ENCODE data around the gene STAM.
"Not testable (repeated sequence)": the region's sequence is repeated elsewhere in the genome, so short reads cannot be mapped to it uniquely, and the experiment has no call there.

STAM gene

DNA sequence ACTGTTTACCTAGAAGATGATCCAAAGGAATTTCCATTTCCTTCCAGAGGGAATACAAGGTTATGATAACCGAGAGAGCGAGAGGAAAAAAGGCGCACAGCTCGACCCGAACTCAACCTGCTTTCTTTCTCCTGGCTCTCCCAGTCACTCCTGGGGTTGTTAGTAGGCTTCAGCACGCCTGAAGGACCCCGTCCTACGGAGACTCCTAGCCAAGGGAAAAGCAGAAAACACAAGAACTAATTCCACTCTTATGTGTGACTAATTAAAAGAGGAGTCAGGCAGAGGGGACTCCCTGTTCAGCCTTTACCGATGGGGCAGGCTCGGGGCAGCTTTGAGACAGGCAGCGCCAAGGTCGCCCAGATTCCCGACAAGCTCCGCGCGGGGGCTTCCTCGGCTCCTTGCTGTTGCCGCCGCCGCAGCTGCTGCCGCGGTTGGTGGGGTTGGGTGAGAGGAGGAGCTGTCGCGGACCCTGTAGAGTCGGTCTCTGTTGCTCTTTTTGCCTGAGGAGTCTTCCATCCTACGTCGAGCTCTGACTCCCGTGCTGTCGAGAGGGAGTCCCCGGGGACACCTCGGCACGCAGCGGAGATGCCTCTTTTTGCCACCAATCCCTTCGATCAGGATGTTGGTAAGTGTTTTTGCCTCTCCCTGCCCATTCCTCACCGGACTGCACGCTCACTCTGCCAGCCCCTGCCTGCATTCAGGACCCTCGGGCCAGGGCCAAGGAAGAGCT is at the start of gene STAM:
Gene STAM, plus strand, starts transcription at position 397 of the 730 bp plus-strand sequence. Its CDS starts 189 bp downstream, at position 586.
- in situ Hi-C loops (cut with MboI; ENCODE audit: low pct_unique_long_range_greater_than_20kb, low sequenced_read_pairs) = no loop called here
- peak; percentile 97 for DNase-seq

DNA sequence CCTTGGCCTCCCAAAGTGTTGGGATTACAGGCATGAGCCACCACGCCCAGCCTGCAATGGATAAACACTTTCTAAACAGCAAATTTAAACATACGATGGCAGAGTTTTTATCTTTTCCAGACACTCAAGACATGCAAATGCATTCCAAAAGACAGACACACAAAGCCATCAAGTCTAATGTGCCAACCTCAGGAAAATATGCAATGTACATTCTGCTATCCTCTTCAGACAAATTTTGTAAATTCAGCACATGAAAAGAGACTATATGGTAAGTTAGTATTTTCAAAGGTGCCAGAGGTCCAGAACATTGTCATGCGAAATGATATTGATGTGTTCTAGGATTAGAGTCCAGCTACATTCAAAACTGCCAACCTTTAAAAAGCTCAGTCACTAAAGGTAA is 46.6 kb upstream of the STAM start:
- no peak for DNase-seq
- in situ Hi-C loops (cut with MboI; ENCODE audit: low pct_unique_long_range_greater_than_20kb, low sequenced_read_pairs) = no loop called here

DNA sequence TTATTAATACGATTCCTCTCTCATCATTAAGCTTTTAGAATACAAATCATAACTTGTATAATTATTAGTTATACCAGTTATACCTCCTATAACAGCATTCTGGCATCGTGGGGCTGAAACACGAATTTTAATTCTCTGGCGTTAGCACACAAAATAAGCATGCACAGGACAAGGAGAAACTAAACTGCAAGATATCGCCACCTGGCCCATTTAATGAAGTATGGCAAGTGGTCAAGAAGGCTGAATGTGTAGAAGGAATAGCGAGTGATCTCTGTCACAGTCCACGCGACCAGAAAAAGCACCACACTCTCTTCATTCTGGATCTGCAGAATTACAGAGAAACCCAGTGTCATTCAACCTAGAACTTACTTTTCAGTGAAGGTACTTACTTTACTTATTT is 44.9 kb upstream of the STAM start:
- peak; percentile 51 for DNase-seq
- in situ Hi-C loops (cut with MboI; ENCODE audit: low pct_unique_long_range_greater_than_20kb, low sequenced_read_pairs) = no loop called here

DNA sequence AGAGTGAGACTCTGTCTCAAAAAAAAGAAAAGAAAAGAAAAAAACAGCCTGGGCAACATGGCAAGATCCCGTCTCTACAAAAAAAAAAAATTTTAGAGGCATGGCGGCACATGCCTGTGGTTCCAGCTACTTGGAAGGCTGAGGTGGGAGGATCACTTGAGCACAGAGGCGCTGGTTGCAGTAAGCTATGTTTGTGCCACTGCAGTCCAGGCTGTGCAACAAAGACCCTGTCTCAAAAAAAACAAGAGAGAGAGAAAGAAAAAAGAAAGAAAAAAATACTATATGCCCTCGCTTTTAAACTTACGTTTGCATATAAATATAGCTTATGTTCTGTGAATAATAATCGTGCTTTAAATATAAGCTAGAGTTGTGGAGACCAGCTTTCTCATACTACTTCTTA is 38.0 kb upstream of the STAM start:
- in situ Hi-C loops (cut with MboI; ENCODE audit: low pct_unique_long_range_greater_than_20kb, low sequenced_read_pairs) = loop anchor here (25.0 kb wide), 2 partner anchors 256 to 631 kb away; no protein-coding TSS in a partner anchor
- DNase-seq = no peak

DNA sequence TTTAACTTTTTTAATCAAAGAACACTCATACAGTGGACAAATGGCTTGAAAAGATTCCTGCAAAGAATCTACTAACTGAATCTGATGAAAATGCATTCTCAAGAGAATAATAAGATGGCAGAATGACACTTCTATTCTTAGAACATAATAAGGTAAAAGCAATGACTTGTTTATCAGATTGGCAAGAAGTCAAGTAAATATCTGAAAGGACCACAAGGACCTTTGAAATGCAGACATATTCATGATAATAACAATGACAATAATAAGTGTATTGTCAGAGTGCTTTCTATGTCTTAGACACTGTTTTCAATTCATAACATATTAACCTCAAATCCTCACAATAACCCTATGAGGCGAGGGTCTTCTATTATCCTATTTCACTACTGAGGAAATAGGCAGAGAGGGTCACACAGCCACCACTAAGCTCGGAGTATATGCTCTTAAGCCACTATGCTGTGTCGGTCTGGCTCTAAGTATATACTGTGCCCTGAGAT is 37.4 kb upstream of the STAM start:
- in situ Hi-C loops (cut with MboI; ENCODE audit: low pct_unique_long_range_greater_than_20kb, low sequenced_read_pairs) = loop anchor here (25.0 kb wide), 2 partner anchors 256 to 631 kb away; no protein-coding TSS in a partner anchor
- no peak for DNase-seq

DNA sequence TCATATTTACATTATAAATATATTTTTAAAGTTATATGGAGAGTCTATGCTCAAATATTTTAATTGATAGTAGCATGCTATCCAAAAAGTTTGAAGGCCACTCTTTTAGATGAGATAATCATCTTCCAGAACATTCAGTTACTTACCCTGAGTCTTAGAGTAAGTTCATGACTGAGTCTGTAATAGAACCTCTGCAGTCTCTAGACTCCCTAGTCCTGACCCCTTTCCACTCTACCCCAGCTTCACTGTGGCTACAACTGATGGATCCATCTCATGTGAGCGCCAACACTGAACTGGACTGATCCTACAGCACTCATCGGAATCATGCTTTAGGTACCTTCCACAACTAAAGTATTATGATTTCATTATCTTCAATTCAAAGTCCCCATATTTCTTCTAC is 36.9 kb upstream of the STAM start:
- in situ Hi-C loops (cut with MboI; ENCODE audit: low pct_unique_long_range_greater_than_20kb, low sequenced_read_pairs) = loop anchor here (25.0 kb wide), 2 partner anchors 255 to 630 kb away; no protein-coding TSS in a partner anchor
- no peak for DNase-seq

DNA sequence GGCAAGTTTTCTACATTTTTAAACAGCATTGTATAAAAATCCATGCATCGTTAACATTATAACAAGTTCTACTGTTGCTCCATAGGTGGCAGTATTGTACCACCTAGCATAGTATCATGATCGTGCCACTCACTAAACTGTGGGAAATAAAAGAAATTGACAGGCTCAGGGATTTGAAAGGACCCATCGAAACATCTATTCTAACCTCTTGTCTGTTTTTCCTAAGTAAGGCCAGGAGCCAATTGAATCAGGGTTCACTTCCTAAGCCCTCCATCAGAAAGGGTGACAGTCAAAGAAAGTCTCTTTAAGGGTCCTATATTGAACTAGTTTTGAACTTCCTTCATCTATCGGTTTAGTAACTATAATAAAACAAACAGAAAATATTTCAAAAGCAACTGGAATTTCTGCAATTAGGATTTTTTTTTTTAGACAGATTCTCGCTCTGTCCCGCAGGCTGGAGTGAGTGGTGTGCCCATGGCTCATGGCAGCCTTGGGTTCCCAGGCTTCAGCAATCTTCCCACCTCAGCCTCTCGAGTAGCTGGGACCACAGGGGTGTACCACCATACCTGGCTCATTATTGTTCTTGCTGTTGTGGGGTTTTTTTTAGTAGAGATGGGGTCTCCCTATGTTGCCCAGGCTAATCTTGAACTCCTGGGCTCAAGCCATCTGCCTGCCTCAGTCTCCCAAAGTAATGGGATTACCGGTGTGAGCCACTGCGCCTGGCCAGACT is 36.2 kb upstream of the STAM start:
- in situ Hi-C loops (cut with MboI; ENCODE audit: low pct_unique_long_range_greater_than_20kb, low sequenced_read_pairs) = loop anchor here (25.0 kb wide), 2 partner anchors 255 to 630 kb away; no protein-coding TSS in a partner anchor

DNA sequence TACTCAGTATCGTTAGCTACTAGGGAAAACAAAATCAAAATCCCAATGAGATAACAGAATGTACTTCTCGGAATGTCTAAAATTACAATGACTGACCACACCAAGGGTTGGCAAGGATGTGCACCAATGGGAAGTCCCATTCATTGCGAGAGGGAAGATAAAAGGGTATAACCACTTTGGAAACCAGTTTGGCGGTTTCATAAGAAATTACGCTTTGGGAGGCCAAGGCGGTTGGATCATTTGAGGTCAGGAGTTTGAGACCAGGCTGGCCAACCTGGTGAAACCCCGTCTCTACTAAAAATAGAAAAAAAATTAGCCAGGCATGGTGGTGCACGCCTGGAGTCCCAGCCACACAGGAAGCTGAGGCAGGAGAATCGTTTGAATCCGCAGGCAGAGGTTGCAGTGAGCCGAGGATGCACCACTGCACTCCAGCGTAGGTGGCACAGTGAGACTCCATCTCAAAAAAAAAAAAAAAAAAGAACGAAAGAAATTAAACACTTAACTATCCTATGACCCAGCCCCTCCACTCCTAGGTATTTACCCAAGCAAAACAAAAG is 34.4 kb upstream of the STAM start:
- in situ Hi-C loops (cut with MboI; ENCODE audit: low pct_unique_long_range_greater_than_20kb, low sequenced_read_pairs) = loop anchor here (25.0 kb wide), 2 partner anchors 253 to 628 kb away; no protein-coding TSS in a partner anchor

More for the DNA sequence above, 36.2 kb upstream of the STAM start:
- DNase-seq = peak; percentile 54

DNA sequence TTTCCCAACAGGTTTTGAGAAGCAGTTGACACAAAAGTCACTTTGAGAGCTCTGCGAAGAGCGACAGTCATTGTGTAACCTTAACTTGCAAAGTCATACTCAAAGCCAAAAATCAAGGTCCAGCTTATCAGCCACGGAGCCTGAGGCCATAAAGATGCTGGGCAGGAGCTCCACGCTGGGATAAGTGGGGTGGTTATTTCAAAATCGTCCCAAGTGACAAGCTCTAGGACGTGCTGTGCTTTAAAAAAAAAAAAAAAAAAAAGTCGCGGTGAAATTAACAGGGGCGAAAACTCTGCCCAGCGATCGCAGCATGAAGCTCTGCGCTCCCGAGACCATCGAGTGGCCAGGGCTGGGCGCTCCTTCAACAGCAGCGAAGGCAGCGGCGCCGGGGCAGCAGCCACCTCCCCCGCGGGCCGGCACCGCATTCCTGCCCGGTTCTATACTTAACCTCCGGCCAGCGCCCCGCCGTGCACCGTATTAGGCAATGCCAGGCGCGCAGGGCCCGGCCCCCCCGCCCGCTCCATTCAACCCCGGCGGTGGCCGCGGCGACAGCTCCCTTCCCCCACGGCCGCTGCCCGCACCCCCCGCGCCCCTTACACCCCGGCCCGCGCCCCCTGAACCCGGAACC is 27.4 kb upstream of the STAM start:
- DNase-seq = peak; percentile 70
- in situ Hi-C loops (cut with MboI; ENCODE audit: low pct_unique_long_range_greater_than_20kb, low sequenced_read_pairs) = loop anchor here (25.0 kb wide), 2 partner anchors 246 to 621 kb away; no protein-coding TSS in a partner anchor

More for the DNA sequence above, 34.4 kb upstream of the STAM start:
- DNase-seq = no peak

DNA sequence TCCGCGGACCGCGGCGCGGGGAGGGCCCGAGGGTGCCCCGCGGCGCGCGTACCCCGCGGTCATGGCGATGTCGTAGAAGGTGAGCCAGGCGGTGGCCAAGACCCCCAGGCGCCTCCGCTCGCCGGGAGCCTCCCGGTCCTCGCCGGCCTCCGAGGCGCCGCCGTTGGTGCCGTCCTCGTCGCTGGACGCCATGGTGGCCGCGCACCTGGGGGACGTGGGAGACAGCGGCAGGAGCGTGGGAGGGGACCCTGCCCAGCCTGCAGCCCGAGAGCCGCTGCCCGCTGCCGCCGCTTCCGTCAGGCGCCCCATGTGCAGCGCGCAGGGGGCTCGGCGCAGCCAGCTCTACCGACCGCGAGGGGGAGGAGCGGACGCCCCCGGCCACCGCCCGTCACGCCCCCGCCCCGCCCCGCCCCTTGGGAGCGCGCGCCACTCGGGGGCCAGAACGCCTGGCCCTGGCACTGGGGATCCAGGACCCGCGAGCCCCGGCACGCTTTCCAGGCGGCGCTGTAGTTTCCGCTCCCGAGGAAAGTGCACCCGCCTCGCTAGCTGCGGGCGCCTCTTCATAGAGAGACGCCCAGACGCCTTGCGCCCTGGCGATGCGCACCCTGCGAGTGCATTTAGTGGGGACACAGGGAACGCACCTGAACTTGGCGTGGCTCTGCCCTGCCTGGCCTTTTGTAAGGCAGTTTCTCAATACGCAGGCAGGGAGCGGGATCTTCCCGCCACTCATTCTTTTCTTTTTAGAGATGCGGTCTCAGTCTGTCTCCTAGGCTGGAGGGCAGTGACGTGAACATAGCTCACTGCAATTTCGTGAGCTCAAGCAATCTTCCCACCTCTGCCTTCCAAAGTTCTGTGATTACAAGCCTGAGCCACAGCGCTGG is 26.7 kb upstream of the STAM start, which contains the start of gene HACD1:
Gene HACD1, minus strand, starts transcription at position 344 of the 881 bp plus-strand sequence. Its CDS starts 35 bp downstream, at position 309.
- in situ Hi-C loops (cut with MboI; ENCODE audit: low pct_unique_long_range_greater_than_20kb, low sequenced_read_pairs) = loop anchor here (25.0 kb wide), 2 partner anchors 245 to 620 kb away; no protein-coding TSS in a partner anchor
- peak; percentile 86 for DNase-seq

DNA sequence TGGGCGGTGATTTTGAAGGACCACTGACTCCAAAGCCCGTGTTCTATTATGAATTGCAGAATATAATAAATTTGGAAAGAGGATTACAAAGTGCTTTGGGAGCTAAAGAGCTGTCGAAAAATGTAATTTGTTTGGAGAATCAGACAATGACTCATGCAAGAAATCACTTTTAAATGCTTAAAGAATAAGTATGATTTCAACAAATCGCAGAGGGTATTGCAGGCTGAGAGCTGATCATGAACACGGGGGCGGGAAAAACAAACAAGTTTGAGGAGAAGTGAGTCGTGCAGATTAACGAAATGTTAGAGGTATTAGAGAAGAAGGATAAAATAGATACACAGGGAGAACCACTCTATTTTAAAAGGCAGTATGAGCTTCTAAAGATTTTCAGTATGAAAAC is 21.9 kb upstream of the STAM start:
- no peak for DNase-seq
- in situ Hi-C loops (cut with MboI; ENCODE audit: low pct_unique_long_range_greater_than_20kb, low sequenced_read_pairs) = loop anchor here (25.0 kb wide), 2 partner anchors 240 to 615 kb away; no protein-coding TSS in a partner anchor

DNA sequence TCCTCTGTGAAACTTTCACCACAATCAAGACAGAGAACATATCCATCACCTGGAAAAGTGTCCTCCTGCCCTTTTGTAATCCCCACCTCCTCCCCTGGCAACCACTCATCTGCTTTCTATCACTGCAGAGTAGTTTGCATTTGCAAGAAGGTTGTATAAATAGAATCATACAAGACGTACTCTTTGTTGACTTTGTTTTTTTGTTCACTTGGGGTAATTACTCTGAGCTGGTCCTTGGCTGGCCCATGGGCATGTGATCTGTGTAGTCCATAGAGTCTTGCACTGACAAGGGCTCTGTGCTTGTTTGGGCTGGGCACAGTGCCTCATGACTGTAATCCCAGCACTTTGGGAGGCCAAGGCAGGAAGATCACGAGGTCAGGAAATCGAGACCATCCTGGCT is 19.0 kb upstream of the STAM start:
- DNase-seq = no peak
- in situ Hi-C loops (cut with MboI; ENCODE audit: low pct_unique_long_range_greater_than_20kb, low sequenced_read_pairs) = loop anchor here (25.0 kb wide), 2 partner anchors 237 to 612 kb away; no protein-coding TSS in a partner anchor

DNA sequence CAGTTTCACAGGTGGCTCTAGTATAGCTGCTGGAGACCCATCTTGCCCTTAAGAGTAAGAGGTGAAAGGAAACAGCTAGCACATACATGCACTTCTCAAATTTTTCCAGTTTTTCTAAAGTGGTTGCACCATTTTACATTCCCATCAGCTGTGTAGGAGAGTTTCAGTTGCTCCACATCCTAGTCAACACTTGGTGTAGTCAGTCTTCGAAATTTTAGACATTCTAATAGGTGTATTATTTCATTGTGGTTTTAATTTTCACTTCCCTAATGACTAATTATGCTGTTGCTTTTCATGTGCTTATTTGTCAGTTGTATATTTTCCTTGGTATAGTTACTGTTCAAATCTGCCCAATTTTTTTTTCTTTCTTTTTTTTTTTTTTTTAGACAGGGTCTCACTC is 17.3 kb upstream of the STAM start:
- in situ Hi-C loops (cut with MboI; ENCODE audit: low pct_unique_long_range_greater_than_20kb, low sequenced_read_pairs) = no loop called here
- DNase-seq = no peak

DNA sequence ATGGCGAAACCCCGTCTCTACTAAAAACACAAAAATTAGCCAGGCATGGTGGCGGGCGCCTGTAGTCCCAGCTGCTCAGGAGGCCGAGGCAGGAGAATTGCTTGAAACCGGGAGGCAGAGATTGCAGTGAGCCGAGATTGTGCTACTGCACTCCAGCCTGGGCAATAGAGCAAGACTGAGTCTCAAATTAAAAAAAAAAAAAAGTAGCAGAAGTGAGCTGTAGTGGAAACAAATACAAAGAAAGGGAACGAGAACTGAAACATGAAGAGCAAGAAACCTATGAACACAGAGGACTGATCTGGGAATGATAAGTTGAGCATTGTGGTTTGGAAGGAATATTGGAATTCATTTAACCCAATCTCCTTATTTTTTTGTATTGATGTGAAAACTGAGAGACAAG is 11.4 kb upstream of the STAM start:
- in situ Hi-C loops (cut with MboI; ENCODE audit: low pct_unique_long_range_greater_than_20kb, low sequenced_read_pairs) = not testable (repeated sequence)

DNA sequence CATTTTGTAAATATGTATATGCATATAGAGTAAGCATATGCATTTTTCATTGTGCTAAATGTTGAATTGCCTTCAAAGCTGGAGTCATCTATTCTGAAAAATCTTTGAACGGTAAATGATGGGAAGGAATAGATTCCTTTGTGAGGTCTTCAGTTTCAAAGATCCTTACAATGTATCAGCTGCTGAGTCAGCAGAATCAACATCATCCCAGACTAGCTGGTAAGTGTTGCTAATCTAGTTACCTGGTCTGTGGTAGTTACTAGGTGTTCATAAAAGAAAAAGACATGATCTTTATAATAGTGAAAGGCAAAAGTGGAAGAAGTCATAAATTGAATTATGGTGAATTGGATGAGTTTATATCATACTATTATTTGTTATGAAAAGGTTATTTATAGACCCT is 10.6 kb upstream of the STAM start:
- in situ Hi-C loops (cut with MboI; ENCODE audit: low pct_unique_long_range_greater_than_20kb, low sequenced_read_pairs) = no loop called here
- no peak for DNase-seq

More for the DNA sequence above, 11.4 kb upstream of the STAM start:
- not testable (repeated sequence) for DNase-seq

DNA sequence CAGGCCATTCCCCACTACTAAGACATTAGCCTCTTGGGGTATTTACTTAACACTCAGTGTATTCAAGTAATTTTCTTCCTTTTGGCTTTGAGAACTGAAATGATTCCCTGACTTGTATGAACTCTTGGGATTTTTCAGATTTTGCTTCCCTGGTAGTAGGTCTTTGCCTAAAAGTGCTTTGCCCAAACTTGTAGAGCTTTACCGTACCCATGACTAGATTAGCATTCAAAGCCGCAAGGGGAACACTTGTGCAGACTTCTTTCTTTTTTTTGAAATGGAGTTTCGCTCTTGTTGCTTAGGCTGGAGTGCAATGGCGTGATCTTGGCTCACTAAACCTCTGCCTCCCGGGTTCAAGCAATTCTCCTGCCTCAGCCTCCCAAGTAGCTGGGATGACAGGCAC is 6.1 kb upstream of the STAM start:
- DNase-seq = no peak
- in situ Hi-C loops (cut with MboI; ENCODE audit: low pct_unique_long_range_greater_than_20kb, low sequenced_read_pairs) = no loop called here

DNA sequence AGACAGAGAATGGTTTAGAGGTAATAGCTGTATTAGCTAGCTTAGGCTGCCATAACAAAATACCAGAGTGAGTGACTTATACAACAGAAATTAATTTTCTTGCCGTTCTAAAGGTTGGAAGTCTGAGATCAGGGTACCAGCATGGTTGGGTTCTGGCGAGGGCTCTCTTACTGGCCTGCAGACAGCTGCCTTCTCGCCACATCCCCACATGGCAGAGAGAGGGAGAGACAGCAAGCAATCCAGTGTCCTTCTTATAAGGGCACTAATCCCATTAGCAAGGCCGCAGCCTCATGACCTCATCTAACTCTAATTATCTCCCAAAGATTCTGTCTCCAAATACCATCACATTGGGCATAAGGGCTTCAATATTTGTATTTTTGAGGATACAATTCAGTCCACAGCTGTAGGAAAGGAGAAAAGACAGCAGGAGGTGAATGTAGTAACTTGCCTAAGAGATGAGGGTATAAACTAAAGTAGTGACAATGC is 3.6 kb upstream of the STAM start:
- in situ Hi-C loops (cut with MboI; ENCODE audit: low pct_unique_long_range_greater_than_20kb, low sequenced_read_pairs) = no loop called here
- DNase-seq = no peak

DNA sequence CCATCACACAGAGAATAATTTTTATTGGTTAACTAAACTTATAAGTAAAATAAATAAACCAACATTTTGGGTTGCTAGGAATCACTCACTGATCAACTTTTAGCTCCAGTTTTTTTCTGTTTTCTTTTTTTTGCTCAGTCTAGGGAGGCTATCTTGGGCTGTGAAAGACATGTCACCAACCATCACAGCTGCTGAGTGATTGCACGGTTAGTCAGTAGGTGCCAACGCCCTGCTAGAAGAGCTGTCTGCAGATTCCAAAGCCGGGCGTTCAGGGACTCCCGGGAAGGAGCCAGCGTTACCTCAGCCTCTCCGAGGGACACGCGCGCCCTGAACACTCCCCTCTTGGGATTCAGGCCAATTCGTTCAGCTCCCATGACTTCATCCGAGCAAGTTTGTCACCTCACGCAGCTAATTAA is 604 bp upstream of the STAM start:
- no peak for DNase-seq
- in situ Hi-C loops (cut with MboI; ENCODE audit: low pct_unique_long_range_greater_than_20kb, low sequenced_read_pairs) = no loop called here
